Measurements from ENCODE around the gene GMDS.

The GMDS gene

DNA sequence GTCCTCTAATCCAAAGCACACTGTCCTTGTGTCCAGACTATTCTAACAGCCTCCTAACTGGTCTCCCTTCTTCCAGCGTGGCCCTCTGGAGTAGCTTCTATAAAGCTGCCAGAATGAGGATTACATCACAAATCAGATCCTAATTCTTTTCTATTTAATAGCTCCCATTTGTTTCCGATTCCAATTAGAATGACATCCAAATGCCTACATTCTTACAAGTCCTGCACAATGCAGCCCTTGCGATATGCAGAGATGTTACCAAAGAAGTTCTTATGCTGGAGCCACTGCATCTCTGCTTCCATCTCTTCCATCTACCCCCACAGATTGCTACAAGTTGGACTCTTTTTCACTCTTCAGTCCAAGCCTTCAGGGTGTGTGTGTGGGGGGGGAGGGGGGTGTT is 40.0 kb downstream of the GMDS start:
- DNase-seq (ENCODE audit: low read depth): no peak

DNA sequence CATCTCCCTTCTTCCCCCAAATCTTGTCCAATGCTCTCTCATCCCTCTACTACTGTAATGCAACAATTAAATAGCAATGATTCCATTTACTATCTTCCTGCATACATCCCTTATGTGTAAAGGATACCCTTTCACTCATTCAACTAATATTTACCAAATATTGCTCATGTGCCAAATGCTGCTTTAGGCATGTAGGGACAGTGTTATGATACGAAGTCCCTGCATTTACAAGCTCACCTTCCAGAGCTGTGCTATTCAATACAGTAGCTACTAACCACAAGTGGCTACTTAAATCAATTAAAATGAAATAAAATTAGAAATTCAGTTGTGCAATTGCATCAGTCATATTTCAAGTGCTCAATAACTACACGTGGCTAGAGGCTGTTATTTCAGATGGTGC is 41.1 kb downstream of the GMDS start:
- no peak for DNase-seq (ENCODE audit: low read depth)

DNA sequence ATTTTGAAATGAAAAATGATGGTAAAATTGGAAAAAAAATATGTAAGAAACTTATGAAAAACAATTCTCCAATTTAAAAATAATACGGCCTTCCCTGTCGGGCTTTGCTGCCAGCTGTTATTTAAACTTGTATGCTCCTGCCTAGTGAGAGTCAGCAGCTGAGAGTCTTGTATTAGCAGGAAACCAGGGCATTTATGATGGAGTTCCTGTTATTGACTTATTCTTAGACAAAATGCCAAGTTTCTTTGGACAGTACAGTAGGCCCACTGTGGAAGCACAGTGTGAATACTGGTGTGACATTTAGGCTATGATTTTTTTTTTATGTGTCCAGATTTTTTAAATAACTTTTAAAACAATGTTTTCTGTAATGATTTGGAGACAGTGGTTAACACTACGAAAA is 42.1 kb downstream of the GMDS start:
- DNase-seq (ENCODE audit: low read depth): no peak

DNA sequence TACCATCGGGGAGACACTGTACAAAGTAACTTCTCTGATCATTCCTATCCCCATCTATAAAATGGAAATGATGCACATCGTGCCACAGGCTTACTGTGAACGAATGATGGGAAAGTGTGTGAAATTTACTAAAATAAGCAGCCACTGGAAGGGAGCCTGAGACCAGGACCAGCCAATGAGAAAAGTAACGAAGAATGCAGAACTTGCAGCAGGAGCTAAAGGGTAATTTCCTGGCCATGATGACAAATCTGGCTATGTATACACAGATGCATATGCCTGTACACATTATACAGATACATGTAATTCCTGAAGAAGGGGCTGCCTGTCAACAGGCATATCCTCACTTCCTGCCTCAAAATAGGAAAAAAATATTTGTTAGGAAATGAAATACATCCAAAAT is 47.4 kb downstream of the GMDS start:
- no peak for DNase-seq (ENCODE audit: low read depth)

- DNase-seq (ENCODE audit: low read depth): no peak
Measured at GRCh38 chr6:2197177-2197671, 48.2 kb downstream of the GMDS start.

GRCh38 chr6:2196079-2196679 is 49.2 kb downstream of the GMDS start:
- no peak for DNase-seq (ENCODE audit: low read depth)

GRCh38 chr6:2194643-2195042 is 50.8 kb downstream of the GMDS start:
- DNase-seq (ENCODE audit: low read depth): no peak

- no peak for DNase-seq (ENCODE audit: low read depth)
Measured at GRCh38 chr6:2193931-2194330, 51.5 kb downstream of the GMDS start.

DNA sequence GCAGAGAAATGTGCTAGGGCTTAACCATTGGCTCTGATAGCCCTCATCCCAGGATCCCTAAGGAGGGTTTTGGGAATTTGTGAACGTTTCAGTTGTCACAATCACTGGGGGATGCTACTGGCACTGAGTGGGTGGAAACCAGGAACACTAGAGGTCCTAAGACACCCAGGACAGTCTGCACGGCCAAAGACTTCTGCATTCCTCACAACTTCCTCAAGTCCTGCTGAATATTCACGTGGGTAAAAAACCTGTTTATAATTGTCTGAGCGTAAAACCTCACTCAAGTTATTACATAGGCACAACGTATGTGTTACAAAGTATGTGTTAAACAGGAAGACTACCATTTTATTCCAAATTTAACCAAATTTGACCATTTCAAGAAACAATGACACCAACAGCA is 52.4 kb downstream of the GMDS start:
- no peak for DNase-seq (ENCODE audit: low read depth)

DNA sequence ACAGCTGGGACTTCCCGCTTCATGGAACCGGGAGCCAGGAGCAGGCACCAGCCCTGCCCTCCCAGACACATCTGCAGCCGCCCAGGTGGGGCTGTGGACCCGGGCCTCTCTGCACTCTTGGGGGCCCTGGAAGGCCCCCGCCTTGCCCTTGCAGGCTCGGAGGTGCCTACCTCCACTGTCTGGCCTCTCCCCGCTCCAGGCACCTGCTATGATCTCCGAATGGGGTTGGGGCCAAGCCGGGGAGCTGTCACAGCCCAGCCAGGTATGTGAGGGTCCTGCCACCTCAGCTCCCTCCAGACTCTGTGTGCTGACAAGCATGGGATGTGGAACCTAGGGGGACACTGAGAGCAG is 54.0 kb downstream of the GMDS start:
- no peak for DNase-seq (ENCODE audit: low read depth)

GRCh38 chr6:2190661-2191389 is 54.6 kb downstream of the GMDS start:
- no peak for DNase-seq (ENCODE audit: low read depth)

DNA sequence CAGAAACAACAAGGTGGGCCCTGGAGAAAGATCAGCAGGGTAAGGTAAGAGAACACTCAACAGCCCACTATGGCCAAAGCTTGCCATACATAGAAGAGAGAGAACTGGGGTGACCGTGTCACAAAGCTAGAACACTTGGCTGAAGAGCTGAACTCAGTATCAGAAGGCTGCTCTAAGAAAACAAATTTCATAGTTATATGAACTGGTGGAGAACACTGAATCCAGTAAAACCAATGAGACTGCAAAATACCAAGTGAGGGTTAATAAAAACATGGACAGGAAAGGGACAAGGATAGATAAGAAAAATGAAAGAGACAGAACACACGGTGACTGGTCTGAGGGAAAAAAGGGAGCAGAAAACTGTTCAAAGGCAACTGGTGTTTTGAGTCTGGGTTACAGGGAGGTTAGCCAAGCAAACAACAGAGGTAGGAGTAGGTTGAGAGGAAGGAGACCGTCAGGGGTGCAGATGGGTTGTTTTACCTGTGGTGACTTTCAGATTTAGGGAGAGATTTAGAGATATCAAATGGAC is 56.5 kb downstream of the GMDS start:
- no peak for DNase-seq (ENCODE audit: low read depth)

DNA sequence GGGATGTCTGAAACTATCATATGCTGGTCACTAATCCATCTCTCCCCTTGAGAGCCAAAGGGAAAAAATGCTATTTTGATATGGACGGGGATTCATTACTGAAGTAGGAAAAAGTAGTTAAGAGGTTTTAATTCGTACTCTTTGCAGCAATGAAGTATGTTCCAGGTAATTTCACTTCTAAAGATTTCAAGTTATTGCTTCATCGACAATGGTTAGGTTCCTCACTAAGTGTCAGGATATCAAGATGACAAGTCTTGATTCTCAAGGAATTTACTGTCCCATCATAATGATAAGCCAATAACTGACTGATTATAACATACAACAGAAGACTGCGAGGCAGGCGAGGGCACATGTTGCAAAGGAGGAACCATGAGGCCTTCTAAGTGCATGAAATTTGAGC is 57.0 kb downstream of the GMDS start:
- DNase-seq (ENCODE audit: low read depth): no peak

- DNase-seq (ENCODE audit: low read depth): no peak
Measured at GRCh38 chr6:2187826-2188225, 57.6 kb downstream of the GMDS start.

GRCh38 chr6:2186516-2186915 is 58.9 kb downstream of the GMDS start:
- no peak for DNase-seq (ENCODE audit: low read depth)

- DNase-seq (ENCODE audit: low read depth): no peak
Measured at GRCh38 chr6:2185466-2185865, 59.9 kb downstream of the GMDS start.

DNA sequence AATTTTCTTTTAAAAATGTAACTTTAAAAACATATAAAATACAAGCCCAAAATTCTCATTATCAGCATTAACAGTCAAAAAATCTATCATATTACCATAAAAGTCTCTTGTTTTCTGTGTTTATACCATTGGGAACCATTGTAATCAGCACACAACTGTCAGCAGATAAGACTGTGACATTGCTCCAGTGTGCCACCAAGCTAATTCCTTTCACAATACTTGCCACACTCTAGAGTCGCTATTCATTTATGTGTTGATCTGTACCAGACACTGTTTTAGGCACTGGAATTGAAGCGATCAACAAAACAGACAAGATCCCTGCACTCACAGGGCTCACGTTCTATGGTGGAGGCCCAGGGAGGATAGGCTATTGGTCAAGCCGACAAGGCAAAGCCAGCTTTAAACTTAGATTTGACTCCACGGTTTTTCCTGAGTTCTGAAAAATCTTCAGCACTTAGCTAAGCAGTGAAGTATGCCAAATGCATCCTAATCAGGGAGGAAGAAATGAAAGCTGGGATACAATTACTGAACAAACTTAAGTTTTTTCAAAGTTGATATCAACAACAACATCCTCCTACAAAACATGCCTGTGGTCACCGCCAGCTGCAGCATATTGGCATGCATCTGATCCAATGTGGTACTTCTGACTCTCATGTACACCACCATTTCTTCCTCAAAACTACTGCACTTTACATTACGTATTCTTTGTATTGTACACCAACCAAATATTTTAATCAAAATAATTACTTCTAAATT is 60.5 kb downstream of the GMDS start:
- no peak for DNase-seq (ENCODE audit: low read depth)

GRCh38 chr6:2183752-2184151 is 61.7 kb downstream of the GMDS start:
- no peak for DNase-seq (ENCODE audit: low read depth)

DNA sequence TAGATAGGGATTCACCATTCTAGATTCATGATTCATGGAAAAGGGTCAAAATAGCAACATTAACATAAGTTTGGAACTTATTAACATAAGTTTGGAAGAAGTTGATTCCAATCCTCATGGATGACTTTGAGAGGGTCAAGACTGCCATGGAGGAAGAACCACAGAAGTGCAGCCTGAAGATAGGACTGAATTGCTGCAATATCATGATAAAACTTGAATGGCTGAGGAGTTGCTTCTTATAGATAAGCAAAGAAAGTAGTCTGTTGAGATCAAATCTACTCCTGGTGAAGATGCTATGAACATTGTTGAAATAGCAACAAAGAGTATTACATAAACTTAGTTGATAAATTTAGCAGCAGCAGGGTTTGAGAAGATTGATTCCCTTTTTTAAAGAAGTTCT is 62.2 kb downstream of the GMDS start:
- DNase-seq (ENCODE audit: low read depth): no peak

DNA sequence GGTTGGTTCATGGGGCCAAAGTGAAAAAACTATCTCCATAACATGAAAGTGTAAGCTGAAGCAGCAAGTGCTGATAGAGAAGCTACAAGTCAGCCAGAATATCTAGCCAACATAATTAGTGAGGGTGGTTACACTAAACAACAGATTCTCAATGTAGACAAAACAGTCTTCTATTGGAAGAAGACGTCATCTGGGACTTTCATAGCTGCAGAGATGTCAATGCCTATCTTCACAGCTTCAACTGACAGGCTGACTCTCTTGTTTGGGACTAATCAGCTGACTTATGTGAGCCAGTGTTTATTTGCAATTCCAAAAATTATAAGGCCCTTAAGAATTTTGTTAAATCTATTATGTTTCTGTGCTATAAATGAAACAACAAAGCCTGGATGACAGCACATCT is 63.2 kb downstream of the GMDS start:
- DNase-seq (ENCODE audit: low read depth): no peak

- DNase-seq (ENCODE audit: low read depth): no peak
Measured at GRCh38 chr6:2181567-2181966, 63.8 kb downstream of the GMDS start.

DNA sequence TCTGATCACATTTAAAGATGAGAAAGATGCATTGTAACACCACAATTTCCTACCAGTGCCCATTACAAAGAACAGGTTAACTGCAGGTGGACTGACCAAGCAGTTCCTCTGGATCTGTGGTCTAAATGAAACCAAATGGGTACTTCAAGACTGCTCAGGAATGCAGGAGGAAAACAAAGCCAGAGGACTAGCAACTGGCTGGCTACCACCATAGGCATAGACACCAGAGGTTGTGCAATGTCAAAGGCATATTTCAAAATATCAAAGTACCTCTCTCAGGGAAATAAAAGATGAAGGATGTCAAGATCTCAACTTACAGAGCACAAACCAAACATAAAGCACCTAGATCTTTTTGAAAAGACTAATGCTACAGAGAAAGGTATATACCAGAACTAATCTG is 65.5 kb downstream of the GMDS start:
- no peak for DNase-seq (ENCODE audit: low read depth)

DNA sequence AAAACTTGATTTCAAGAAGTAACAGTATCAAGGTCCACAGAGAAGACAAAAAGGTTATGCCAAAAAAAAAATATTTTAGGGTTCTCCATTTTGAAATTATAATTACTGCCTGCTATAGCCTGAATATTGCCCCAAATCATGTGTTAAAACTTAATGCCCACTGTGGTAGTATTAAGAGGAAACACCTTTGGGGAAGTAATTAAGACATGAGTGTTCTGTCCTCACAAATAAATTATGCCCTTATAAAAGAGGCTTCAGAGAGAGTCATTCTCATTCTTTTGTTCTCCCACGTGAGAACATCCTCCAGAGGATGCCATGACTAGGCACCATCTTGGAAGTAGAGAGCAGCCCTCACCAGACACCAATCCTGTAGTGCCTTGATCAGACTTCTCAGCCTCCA is 66.2 kb downstream of the GMDS start:
- DNase-seq (ENCODE audit: low read depth): no peak
